HG03095 (cell line): ENCODE measurements around the gene FBXL15.
A peak's percentile ranks its signal among the peaks of the same experiment; 100 is the strongest.

Source experiments
- ATAC-seq: cut with Tn5 transposase; IDR thresholded peaks from one replicate; pipeline ENCODE4 v1.9.1; 2021; ENCODE audit warnings: moderate library complexity; ENCODE audit not compliant: unreplicated experiment

FBXL15 gene

DNA sequence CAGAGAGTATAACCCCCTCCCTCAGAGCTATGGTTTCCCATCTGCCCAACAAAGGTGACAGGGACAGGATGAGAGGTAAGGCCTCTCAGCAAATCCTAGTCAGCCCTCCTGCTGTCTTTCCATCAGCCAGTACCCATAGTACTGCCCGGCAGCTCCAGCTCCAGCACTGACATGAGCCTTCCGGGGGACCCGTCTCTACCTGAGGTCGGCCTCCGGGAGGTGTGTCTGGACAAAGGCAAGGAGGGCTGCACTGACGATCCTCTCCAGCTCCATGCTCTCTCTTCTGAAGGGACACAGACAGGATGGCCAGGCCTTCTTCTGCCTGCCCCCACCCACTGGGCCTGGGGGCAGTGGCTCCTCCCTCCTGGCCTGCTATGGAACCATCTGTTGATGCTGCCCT lies 4.3 kb downstream of the FBXL15 start:
- ATAC-seq = no peak

DNA sequence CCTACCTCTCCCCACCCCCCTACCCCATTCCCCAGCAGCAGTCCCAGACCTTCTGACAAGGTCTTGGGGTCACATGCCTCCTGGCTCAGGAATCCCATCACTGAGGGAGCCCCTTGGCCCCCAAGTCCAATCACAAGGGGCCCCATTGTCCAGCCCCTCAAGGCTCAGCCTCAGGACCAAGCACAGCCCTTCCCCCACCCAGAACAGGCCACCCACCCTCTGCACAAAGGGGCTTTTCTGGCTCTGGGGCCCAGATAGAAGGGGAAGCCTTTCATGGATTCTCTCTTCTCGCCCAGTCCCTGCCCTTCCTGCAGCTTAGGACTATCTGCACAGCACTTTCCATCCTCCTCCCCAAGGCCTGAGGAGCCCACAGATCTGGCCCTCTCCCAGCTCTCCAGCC lies 4.8 kb downstream of the FBXL15 start:
- ATAC-seq = no peak

DNA sequence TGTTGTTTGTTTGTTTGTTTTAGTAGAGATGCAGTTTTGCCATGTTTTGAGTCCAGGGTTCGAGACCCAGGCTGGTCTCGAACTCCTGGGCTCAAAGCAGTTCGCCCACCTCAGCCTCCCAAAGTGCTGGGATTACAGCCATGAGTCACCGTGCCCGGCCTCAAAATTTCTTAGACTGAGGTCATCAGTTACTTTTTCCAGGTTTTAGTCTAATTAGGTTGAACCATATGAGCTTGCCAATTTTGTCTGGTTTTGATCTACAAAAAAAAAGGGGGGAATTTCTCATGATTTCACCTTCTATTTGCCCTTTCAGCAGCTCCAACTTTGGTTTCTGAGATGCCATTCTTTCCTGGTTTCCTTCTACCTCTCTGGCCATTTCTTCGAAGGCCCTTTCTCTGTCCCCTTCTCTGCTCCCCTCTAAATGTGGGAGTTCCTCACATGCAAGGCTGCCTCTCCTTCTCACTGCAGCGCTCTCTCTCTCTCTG lies 6.2 kb downstream of the FBXL15 start:
- ATAC-seq = no peak

DNA sequence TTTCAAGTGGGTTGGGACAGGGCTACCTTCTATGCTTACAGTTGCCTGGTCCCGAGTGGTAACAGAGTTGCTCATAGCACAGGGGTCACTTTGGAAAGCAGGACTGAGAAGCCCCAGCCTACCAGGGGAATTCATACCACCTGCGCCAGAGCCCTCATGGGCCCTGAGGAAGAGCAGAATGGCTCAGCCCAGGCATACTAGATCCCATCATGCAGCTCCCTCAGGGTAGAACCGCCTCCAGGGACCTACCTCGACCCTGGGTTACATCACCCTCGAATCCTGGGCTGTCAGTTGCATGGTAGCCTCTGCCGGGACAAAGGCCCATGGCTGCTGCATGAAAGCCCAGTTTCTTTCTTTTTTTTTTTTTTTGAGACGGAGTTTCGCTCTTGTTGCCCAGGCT lies 8.8 kb downstream of the FBXL15 start:
- ATAC-seq = no peak

DNA sequence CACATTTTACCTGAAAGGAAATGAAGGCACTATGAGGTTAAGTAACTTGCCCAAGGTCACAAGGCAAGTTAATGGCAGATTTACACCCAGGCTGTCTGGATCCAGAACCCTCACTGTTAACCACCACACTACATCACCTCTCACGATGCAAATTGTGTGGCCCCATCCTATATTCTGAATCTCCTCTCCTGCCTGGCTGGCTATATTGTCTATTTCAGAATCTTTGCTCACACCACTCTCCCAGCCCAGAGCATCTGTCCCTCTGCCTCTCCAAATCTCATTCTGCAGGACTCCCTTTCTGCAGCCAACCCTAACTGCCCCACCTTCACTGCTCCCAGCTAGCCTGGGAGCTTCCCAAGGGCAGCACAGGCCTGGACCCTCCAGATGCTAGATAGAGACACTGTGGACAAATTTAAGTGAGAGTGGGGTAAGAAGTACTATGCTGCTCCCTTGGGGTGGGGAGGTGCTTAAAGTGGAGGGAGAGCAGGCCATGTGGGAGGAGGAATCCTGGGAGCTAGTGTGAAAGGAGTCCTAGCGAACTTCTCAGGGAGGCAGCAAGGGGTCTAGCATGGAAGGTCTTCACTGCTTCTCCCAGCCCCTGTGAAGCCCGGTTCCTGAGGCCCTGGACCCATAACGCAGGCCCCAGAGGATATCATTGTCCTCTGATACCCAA lies 11.0 kb downstream of the FBXL15 start:
- ATAC-seq = no peak

DNA sequence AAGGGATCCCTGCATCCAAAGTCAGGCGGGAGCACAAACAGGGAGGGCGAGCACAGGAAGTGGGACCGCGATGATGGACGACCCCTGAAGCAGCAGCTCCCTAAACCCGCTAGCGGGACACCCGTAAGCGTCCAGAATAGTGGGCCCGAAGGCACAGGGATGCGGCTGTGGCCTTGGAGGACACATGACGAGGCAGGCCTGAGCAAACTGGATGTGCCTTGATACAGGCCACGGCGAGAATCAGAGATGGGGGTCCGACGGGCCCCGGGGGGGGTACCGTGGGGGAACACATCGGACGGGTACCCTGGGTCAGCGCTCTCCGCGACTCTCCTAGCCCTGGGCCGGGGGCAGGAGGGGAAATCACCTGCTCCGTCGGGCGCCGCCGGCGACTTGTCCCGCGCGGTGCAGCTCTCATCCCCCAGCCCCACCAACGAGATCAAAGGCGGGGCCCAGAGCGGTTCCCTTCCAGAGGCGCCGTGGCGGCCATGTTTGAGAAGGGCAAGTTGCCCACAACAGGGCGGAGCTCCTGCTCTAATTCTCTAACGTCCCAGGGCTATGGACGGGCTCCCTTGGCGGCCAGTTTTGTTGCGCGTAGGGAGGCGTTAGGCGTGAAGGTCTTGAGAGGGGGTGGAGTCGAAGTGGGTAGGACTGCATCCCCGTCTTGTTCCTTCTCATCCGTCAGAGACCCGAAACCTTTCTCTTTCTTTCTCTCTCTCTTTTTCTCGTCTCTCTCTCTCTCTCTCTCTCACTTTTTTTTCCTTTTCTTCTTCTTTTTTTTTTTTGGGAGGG lies 11.7 kb downstream of the FBXL15 start, which contains the start of gene CUEDC2:
Gene CUEDC2, minus strand, starts transcription at position 413 of the 789 bp plus-strand sequence. CDS start 7,386 bp downstream, outside the sequence.
- peak; percentile 86 for ATAC-seq

DNA sequence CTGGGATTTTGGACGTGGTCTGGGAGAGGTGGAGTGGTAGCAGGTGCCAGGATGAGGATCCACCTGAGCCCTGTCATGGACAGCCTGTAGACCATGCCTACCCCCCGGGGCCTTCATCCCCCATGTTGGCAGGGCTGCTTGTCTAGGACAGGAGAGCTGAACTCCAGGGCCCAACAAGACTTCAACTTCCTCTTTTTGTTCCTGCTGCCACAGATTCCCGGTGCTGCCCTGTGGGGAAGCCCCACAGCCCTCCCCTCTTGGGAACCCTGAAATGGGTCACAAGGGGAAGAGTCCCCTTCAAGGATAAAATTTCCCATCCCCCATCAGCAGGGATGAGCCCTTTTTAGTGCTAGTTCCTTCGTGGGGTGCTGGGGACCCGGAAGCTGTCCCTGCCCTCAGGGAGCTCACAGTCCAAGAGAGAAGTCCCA lies 13.0 kb downstream of the FBXL15 start:
- no peak for ATAC-seq

DNA sequence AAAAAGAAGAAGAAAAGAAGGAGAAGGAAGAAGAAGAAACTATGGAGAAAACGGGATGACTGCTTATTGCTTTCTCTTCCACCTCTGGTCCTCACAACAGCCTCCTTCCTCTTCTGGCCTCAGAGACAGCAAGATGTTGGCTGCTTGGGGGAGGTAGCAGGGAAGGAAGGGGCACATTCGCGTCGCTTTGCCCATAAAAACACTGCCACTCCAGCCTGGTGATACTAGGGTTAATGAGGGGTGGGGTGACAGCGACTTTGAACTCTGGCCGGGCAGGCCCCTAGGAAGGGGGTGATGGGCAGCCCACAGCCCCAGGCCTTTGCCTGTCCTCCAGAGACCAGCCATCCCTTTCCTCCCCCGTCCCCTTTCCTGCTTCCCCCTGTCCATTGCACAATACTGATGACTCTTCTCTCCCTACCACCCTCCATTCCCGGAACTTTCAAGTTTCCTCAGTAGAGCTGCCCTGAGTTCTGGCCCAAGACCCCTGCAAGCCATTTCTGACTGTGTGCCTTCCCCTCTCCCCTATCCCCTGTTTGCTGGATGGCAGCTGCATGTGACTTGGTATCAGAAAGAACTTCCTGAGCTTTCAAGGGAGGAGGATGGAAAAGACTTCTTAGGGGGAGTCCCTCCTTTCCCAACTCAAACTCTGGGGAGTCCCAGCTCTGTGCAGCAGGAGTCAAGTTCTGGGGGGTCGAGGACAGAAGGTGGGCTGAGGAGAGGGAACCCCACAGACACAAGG lies 13.9 kb downstream of the FBXL15 start:
- no peak for ATAC-seq

DNA sequence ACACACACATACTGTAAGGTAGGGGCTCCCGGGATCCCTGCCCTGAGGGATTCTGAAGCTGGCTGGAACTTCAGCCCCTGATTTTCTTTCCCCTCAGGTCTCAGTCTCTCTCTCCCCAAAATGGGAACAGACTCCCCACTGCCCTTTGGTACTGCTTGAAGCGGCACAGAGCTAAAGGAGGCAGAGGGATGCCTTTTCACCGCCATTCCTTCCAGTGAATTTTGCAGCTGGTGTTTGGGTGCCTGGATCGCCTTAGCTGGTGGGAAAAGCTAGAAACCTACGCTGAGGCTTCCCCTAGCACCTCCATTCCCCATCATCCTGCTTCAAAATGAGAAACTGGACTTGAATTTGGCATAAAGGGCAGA lies 14.5 kb downstream of the FBXL15 start:
- ATAC-seq = no peak

DNA sequence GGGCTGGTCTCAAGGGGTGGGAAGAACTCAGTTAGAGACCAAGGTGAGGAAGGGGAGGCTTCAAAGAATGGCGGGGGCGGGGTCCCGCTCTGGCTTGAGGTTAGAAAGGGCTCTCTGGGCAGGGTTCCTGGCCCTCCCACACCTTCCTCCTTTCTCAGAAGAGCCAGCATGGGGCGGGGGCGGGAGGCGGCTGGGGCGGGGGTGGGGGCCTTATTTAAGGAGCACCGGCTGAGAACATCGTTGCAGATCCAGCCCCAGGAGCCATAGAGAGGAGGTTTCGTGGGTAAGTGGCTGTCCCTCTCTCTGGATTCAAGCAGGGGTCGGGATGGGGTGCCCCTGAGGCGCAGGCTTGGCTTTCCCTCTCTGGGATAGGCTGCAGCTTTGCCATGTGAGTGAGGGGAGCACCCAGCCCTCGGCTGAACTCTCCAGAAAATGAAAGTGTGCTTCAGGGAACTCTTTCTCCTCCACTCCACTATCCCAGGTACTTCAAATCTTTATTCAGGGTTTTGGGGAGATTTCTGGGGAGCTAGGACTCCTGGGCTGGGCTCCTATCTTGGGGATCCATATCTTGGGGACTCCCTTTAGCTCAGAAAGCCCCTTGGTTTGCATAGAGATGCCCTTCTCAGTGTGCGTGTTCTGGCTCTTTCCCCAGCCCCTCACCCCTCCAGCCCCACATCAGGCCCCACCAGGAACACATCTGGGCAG lies 15.0 kb downstream of the FBXL15 start:
- ATAC-seq = no peak

DNA sequence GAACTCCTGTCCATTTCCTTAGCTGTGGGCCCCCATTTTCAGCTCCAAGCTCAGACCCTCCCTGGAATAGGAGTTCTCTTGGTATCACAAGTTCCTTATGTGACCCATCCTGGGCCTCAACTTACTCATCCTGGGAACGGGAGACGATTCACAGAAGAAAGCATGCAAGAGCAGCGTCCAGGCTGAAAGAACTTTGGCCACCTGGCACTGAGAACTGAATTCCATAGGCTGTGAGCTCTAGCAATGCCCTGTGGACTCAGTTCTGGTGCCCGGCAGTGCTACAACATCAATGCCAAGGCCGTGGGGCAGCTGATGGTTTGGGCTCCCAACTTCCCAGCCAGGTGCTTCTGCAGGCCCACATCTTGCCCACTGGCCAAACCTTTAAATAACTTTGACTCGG lies 15.7 kb downstream of the FBXL15 start:
- no peak for ATAC-seq

DNA sequence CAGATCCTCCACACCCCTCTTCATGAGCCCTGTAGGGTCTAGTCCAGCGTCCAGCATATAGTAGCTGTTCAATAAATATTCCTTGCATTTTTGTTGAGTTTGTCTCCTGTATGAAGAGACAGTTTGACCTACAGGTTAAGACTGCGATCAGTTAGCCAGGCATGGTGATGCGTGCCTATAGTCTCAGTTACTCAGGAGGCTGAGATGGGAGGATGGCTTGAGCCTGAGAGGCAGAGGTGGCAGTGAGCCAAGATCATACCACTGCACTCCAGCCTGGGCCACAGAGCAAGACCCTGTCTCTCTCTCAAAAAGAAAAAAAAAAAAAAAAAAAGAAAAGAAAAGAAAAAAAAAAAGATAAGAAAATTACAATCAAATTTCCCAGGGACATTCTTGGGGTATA lies 16.9 kb downstream of the FBXL15 start:
- no peak for ATAC-seq

DNA sequence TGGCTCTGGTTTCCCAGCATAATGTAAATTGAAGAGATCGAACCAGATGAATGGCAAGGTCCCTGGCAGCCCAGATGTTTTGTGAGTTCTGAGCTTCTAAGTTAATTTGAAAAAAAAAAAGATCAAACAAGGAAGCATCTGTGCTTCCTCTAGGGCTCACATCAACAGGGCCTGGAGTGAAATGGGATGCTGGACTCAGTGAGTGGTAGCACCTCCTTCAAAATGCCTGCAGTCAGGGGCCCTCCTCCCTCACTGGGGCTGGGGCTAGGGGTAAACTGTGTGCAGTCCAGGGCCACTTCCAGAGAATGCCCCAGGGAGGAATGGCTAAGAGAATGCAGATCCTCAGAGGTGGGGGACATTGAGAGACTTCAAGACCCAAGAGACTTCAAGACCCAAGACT lies 17.7 kb downstream of the FBXL15 start:
- ATAC-seq = no peak

DNA sequence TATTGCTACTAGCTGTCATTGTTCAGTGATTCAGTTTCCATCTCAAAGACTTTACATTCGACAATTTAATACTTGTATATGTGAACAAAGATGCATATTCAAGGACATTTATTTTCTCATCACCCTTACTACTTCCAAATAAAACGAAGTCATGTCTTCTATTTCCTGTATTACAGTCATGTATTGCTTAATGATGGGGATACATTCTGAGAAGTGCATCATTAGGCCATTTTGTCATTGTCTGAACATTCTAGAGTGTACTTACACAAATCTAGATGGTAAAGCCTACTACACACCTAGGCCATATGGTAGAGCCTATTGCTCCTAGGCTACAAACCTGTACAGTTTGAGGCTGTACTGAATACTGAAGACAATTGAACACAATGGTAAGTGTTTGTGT lies 24.2 kb downstream of the FBXL15 start:
- ATAC-seq = no peak

DNA sequence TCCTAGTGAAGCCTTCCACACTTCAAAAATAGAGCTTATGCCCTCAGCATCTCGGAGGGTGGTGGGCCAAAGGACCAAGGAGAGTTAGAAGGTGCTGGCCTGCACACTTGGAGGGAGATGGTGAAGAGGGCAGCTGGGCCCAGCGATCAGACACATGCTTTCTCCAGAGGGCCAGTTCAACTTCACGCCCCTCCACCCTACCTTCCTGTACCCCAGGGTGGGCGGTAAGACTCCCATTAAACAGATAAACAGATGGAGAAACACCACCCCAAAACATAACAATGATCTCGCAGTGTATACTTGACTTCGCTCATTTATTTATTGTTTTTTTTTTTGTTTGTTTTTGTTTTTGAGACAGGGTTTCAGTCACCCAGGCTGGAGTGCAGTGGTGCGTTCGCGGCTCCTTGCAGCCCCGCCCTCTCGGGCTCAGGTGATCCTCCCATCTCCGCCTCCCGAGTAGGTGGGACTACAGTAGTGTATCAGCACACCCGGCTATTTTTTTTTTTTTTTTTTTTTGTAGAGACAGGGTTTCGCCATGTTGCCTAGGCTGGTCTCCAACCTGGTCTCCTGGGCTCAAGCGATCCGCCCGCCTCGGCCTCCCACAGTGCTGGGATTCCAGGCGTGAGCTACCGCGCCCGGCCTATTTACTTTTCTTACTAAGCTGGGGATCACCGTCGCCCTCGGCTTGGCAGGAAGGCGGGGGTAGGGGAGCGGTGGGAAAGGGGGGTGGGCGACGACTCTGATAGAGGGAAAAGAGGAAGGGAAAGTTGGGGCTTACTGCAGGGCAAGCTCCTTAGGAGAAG lies 28.9 kb downstream of the FBXL15 start:
- ATAC-seq = peak; percentile 57

DNA sequence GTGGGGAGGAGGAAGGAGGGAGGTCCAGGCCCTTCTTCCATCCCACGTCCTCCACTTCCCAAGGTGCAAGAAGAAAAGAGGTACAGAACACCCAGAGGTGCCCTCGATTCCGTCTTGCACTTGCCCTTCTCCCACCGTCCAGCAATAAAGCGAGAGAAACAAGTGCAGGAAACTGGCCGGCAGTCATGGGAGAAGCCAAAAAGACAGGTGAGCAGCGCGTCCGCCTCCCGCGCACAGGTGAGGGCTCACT lies 29.4 kb downstream of the FBXL15 start:
- no peak for ATAC-seq

DNA sequence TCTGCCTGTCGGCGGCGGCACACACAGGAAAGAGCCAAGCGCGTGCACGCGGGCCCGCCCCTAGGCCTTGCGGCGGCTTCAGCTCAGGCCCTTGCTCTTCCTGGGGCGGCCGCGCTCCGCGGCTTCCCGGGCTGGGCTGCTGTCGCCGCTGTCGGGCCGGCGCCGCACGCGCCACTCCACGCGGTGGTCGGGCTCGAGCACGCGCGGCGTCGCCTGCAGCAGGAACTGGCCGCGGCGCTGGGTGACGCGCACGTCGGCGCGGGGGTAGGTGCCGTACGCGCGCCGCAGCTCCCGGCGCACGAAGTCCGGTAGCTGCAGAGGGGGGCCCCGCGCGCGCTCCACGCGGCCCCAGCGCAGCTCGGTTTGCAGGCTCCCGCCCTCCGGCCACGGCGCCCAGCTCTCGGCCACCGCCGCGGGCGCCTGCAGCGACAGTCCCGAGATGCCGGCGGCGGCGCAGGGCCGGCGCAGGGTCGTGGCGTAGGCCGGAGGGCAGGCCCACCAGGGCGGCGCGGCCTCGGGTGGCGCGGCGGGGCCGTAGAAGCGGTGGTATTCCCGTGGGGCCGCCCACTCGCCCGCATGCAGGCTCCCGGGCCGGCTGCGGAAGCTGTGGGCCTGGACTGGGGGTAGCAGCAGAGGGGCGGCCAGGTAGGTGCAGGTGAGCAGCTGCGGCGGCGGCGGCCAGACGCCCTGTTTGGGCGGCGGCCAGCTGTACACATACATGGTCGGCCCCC lies 29.9 kb downstream of the FBXL15 start:
- ATAC-seq = peak; percentile 68

DNA sequence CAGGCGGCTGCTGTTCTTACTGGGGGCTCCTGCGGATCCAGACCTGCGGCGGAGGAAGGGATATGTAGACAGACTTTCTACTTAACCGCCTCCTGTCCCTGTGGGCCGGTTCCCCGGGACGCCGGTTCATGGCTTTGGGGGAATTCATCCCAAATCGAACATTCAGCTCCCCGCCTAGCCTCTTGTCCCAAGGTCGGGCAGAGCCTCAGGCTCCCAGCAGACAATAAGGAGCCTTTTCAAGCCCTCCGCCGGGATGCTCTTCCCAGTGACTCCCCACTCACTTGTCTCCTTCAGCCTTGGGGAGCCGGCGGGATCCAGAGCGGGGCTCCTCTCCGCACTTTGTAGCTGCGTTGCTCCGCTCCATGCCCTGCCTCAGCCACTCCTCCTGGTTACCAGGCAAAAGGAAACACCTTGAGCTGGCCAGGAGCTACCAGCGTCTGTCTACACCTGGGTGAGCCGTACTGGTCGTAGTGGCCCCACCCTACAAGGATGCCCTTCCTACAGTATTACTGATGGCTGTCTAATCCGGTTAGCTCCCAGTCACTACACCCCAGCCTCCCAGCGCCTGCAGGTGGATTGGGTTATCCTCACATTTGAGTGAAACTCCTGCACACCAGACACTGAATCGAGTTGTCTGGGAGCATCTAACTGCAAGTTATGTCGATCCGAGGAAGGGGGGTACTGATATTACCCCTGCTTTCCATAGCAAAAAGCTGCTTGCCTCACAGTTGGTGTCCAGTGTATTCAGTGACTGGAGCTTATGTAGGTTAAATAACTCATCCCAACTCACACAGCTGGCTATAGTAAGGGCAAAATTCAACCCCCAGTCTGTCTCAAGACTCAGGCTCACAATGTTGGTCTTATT lies 30.7 kb downstream of the FBXL15 start, which contains the start of gene C10orf95:
Gene C10orf95, minus strand, starts transcription at position 439 of the 865 bp plus-strand sequence. CDS start 450 bp downstream, outside the sequence.
- no peak for ATAC-seq
